ENCODE results near the gene SSX2IP. TPM values are rescaled to one million over a fixed set of nuclear protein-coding genes. Genes with fewer than 3 reads are reported as not detected.
A peak's percentile ranks its signal among the peaks of the same experiment; 100 is the strongest.

The SSX2IP gene
- total RNA-seq, 2 donors from 2014 or later: 4.1 to 10.7 TPM

DNA sequence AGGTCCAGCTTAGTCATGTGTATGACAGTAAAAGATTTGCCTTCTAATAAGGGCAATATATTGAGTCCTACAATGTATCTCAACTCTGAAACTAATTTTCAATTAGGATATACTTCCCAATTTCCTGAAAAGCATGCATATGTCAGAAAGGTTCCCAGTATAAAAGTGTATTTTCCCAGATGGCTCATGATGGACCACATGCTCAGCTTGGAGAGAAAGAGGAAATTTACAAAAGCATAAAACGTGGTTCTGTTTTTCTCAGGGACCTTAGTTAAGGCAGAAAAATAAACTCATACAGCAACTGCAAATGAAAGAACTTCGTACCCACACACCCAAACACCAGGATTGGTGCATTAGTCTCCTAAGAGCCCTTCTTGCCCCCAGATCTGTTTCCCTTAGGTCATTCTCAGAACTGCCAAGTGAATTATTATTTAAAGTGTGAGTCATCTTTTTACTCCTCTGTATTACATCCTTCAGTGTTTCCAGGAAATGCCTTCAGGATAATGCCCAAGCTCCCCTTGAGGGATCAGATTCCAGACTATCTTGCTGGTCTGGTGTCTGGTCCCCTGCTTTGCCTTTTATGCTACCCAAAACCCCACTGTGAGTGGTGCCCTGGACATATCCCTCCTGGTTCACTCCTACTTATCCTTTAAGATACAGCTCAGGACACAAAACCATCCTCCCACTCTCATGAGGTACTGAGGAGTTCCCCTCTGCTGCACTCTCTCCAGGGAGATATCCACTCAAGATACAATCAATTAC lies 57.4 kb downstream of the SSX2IP start:
- Mint-ChIP-seq H3K4me3 (no peak overlapping the region), H3K27ac (peak overlapping the region; percentile 52), H3K4me1 (peaks cover 5% of the 10 kb centered on the region), H3K27me3 (peaks cover 12% of the 10 kb centered on the region), H3K9me3 (no peaks in the 10 kb centered on the region), H3K36me3 (ENCODE audit: low read depth) (no peaks in the 10 kb centered on the region)
- ATAC-seq (replicated peaks): peak; percentile 80

DNA sequence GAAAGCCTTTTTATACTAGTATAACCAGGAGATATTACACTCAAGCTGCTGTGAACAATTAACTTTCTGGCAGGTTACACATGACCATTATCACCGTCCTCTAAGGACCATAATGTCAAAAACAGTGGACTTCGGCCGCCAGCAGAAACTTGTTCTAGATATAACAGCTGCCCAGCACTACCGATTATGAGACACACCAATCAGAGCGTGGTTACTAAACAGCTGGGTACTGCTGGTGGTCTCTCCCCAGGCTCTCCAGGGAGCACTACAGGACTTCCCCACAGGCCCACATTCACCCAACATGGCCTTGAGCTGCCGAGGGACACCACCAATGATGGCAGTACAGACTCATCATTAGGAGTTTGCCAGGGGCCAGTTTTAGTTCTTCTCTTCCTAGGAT lies 58.1 kb downstream of the SSX2IP start:
- no peaks in the 10 kb centered on the region for H3K36me3 Mint-ChIP-seq (ENCODE audit: low read depth)
- H3K27me3 Mint-ChIP-seq: peaks cover 12% of the 10 kb centered on the region
- H3K27ac Mint-ChIP-seq: no peak overlapping the region
- no peak overlapping the region for H3K4me3 Mint-ChIP-seq
- peaks cover 5% of the 10 kb centered on the region for H3K4me1 Mint-ChIP-seq
- no peaks in the 10 kb centered on the region for H3K9me3 Mint-ChIP-seq
- ATAC-seq (replicated peaks): no peak

DNA sequence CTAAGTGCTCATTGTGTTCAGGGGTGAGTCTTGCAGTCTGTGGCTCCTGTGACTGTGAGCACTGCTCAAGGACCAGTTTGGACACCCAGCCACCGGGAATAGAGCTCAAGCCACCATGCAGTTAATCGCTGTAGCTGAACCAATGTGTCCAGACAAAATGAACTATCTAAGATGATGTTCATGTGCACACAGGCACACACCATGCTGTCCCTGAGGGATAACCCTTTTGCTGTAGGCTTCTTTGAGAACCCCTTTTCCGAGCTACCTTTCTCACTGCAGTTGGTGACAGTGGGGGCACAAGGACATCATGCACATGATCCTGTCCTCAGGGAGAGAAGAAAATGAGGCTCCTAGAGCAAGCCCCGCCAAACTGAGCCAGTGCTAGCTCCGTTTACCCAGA lies 65.4 kb downstream of the SSX2IP start:
- no peaks in the 10 kb centered on the region for H3K27me3 Mint-ChIP-seq
- ATAC-seq (replicated peaks): no peak
- H3K27ac Mint-ChIP-seq: no peak overlapping the region
- H3K9me3 Mint-ChIP-seq: no peaks in the 10 kb centered on the region
- H3K4me1 Mint-ChIP-seq: peaks cover 7% of the 10 kb centered on the region
- no peaks in the 10 kb centered on the region for H3K36me3 Mint-ChIP-seq (ENCODE audit: low read depth)
- no peak overlapping the region for H3K4me3 Mint-ChIP-seq

DNA sequence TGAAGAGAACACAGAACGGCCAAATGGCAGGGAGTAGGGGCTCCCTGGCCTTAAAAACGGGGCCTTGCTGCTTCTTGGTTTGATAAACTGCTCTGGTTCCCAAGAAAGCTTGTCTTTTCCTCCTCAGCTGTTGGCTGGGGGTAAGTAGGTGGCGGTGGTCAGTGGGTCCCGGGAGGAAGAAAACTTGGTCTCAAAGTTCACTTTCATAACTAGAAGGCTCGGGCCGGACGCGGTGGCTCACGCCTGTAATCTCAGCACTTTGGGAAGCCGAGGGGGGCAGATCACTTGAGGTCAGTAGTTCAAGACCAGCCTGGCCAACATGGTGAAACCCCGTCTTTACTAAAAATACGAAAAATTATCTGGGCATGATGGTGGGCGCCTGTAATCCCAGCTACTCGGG lies 68.7 kb downstream of the SSX2IP start:
- no peak for ATAC-seq (replicated peaks)
- Mint-ChIP-seq H3K27ac (peak overlapping the region; percentile 98), H3K4me3 (peak overlapping the region; percentile 82), H3K4me1 (peaks cover 12% of the 10 kb centered on the region), H3K27me3 (no peaks in the 10 kb centered on the region), H3K36me3 (ENCODE audit: low read depth) (no peaks in the 10 kb centered on the region), H3K9me3 (no peaks in the 10 kb centered on the region)

DNA sequence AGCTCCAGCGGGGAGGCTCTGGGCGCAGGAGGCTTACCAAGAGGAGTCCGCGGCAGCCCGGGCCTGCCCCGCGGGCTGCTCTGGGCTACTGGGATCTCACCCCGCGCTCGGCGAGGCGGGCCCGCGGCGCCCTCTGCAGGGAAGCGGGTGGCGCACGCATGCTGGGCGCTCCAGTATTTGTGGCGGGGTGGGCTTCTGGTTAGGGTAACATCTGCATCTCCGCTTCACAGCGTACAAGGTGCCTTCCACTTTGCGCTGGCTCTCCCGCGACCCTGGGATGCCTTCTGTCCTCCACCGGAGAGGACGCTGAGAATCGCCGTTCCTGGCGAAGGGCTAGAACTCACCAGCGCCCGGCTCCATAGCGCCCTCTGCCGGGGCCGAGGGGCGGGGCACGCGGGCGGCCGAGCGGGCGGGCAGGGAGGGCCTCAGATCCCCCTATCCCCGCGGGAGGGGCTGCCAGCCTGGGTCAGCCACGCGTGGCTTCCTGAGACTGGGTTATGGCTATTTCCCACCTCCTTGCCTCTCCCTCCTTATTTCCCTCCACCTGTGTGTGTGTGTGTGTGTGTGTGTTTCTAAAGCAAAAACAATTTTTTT lies 69.4 kb downstream of the SSX2IP start:
- Mint-ChIP-seq H3K4me1 (peaks cover 12% of the 10 kb centered on the region), H3K9me3 (no peaks in the 10 kb centered on the region), H3K4me3 (peak overlapping the region; percentile 82), H3K36me3 (ENCODE audit: low read depth) (no peaks in the 10 kb centered on the region), H3K27ac (peak overlapping the region; percentile 98), H3K27me3 (no peaks in the 10 kb centered on the region)
- peak; percentile 82 for ATAC-seq (replicated peaks)

DNA sequence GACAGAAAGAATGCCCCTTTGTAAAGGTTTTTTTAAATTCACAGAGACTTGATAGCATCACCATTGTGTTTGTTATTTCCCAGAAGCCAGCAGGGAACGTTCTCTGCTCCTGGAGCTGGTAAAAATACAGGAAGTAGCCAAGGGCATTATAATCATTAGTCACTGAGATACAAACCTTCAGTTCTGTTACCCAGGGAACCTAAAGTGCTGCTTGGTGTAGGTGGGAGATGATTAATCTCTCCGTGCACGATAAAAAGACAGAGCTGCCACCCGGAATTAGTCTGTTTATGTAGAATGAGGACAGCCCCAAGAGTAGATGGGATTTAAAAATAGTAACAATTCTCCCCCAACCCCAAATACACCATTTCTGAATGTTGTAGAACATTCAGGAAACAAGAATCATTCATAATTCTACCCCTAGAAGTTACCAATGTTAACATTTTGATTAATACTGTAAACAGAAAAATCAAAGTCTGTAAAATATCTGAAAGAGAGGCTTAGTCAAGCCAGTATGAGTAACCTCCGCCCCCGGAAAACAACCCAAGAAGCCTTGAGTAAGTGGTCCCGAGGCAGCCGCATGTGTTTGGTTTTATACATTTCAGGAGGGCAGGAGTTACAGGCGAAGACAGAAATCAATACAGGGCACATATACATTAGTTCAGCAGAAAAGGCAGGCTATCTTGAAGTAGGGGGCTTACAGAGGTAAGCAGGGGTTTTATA lies 70.7 kb downstream of the SSX2IP start:
- H3K36me3 Mint-ChIP-seq (ENCODE audit: low read depth): no peaks in the 10 kb centered on the region
- H3K4me1 Mint-ChIP-seq: peaks cover 12% of the 10 kb centered on the region
- peak overlapping the region; percentile 82 for H3K4me3 Mint-ChIP-seq
- H3K9me3 Mint-ChIP-seq: peaks cover 3% of the 10 kb centered on the region
- H3K27ac Mint-ChIP-seq: peak overlapping the region; percentile 98
- ATAC-seq (replicated peaks): peak; percentile 80
- peaks cover 4% of the 10 kb centered on the region for H3K27me3 Mint-ChIP-seq

DNA sequence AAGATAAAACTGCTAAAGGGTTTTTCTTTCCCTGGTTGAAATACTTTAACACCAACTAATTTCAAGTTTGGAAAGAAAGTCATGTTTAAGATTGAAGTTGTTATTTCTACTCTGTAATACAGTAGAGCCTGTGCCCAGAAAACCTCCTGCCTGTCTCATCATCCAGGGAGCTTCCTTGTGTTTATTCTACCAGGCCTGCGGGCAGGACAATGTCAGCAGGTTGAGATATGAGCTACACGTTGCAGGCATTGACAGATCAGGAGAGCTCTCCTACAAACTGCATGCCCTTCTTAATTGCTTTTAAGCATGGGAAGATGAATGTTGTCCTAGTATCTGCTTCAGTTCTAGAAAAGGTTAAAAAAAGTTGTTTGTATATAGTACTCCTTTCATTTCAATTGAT lies 72.9 kb downstream of the SSX2IP start:
- ATAC-seq (replicated peaks): no peak
- Mint-ChIP-seq H3K36me3 (ENCODE audit: low read depth) (no peaks in the 10 kb centered on the region), H3K27me3 (peaks cover 7% of the 10 kb centered on the region), H3K4me3 (no peak overlapping the region), H3K4me1 (peaks cover 12% of the 10 kb centered on the region), H3K27ac (no peak overlapping the region), H3K9me3 (peaks cover 6% of the 10 kb centered on the region)

DNA sequence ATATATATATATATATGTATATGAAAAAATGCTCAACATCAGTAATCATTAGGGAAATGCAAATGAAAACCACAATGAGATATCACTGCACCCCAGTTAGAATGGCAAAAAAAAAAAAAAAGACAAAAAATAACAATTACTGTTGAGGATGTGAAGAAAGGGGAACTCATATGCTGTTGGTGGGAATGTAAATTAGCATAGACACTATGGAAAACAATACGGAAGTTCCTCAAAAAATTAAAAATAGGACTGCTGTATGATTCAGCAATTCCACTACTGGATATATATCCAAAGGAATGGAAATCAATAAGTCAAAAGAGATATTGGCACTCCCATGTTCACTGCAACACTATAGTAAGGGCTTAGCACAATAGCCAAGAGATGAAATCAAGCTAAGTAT lies 74.5 kb downstream of the SSX2IP start:
- Mint-ChIP-seq H3K4me1 (peaks cover 12% of the 10 kb centered on the region), H3K36me3 (ENCODE audit: low read depth) (no peaks in the 10 kb centered on the region), H3K4me3 (no peak overlapping the region), H3K27me3 (peaks cover 7% of the 10 kb centered on the region), H3K9me3 (peaks cover 6% of the 10 kb centered on the region), H3K27ac (no peak overlapping the region)
- no peak for ATAC-seq (replicated peaks)

DNA sequence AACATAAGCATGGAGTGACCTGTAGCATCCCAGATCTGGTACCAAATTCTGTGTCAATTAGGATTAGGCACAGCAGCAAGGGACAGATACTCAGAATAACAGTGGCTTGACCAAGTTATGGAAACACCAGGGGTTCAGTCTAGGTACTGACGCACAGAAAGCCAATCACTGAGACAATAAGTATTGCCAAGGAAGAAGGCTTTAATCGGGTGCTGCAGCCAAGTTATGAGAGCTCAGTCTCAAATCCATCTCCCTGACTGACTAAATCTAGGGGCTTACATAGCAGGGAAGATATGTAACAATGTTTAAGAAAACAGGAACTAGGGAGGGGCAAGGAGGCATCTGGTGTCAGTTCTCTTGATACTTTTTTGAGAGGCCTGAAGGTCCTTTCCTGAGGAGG lies 76.4 kb downstream of the SSX2IP start:
- no peak for ATAC-seq (replicated peaks)

DNA sequence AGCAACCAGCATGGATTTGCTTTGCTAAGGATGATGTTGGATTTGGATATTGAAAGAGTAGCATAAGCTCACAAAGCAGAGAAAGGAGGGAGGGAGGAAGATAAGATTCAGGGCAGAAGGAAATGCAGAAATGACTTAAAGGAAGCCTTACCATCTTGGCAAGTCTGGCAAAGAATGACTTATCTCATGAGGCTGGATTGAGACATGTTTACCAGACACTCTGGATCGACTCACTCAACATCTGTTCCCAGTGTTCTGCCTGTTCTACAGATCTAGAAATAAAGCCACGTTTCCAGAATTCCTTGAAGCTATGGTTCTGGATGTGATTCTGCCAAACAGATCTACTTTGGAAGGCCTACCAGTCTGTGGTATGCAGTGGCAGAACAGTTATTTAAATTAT lies 77.2 kb downstream of the SSX2IP start:
- Mint-ChIP-seq H3K27ac (no peak overlapping the region), H3K9me3 (peaks cover 6% of the 10 kb centered on the region), H3K4me3 (no peak overlapping the region), H3K36me3 (ENCODE audit: low read depth) (no peaks in the 10 kb centered on the region), H3K4me1 (no peaks in the 10 kb centered on the region), H3K27me3 (peaks cover 7% of the 10 kb centered on the region)
- ATAC-seq (replicated peaks): no peak

More for the DNA sequence above, 76.4 kb downstream of the SSX2IP start:
- H3K27me3 Mint-ChIP-seq: peaks cover 7% of the 10 kb centered on the region
- H3K36me3 Mint-ChIP-seq (ENCODE audit: low read depth): no peaks in the 10 kb centered on the region
- H3K27ac Mint-ChIP-seq: no peak overlapping the region
- H3K4me1 Mint-ChIP-seq: no peaks in the 10 kb centered on the region
- H3K4me3 Mint-ChIP-seq: no peak overlapping the region
- H3K9me3 Mint-ChIP-seq: peaks cover 6% of the 10 kb centered on the region

DNA sequence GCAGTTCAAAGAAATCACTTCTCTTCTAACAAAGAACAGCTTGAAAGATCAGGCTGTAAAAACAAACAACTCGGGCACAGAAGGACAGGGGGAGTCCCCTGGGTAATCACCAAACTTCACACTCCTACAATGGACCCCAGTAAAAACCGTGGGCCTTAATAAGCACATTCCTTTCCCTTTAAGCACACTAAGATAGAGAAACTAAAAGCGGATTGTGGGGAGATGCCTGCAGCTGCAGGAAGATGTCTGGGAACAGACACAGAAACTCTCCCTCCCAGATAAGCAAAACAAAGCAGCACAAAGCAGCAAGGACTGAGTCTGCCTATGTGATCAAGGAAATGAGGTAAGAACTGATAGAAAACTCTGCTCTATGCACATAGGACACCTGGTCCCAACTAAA lies 78.5 kb downstream of the SSX2IP start:
- no peaks in the 10 kb centered on the region for H3K36me3 Mint-ChIP-seq (ENCODE audit: low read depth)
- H3K27ac Mint-ChIP-seq: peak overlapping the region; percentile 53
- peak; percentile 37 for ATAC-seq (replicated peaks)
- H3K27me3 Mint-ChIP-seq: peaks cover 7% of the 10 kb centered on the region
- H3K4me3 Mint-ChIP-seq: no peak overlapping the region
- no peaks in the 10 kb centered on the region for H3K4me1 Mint-ChIP-seq
- peaks cover 7% of the 10 kb centered on the region for H3K9me3 Mint-ChIP-seq

DNA sequence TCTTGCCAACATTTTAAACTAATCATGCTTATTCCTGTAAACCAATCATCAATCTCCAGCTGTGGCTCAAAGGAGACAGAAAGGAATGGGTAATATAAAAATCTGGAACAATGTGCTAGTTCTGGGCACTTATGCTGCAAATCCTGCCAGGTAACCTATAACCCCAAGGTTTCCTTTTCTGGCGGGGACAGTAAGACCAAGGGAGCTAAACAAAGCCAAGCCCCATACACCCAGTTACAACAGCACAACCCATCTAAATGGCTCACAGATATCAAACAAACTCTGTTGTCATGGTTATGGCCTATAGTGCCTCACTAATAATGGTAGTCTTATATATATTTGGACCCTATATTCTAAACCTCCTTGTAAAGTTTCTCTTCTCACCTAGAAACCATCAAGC lies 79.2 kb downstream of the SSX2IP start:
- Mint-ChIP-seq H3K27ac (peak overlapping the region; percentile 53), H3K9me3 (peaks cover 14% of the 10 kb centered on the region), H3K4me1 (no peaks in the 10 kb centered on the region), H3K27me3 (peaks cover 11% of the 10 kb centered on the region), H3K4me3 (no peak overlapping the region), H3K36me3 (ENCODE audit: low read depth) (no peaks in the 10 kb centered on the region)
- ATAC-seq (replicated peaks): no peak

DNA sequence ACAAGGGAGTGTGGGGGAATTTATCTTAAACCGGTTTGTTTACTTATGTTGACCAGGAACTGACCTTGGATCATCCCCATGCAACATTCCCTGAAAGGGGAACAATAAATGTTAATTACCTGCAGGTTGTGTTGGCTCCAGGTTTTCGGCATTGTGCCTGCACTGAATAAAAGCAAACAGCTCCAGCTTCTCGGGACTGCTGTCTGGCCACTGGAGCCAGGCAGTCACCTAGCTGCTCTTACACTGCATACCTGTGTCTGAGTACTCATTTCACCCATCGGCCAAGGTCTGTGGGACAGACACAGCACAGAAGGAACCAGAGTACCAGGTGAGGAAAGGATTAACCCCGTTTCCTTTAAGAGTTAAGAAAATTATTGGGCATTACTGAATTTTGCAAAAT lies 83.3 kb downstream of the SSX2IP start:
- peaks cover 17% of the 10 kb centered on the region for H3K9me3 Mint-ChIP-seq
- no peaks in the 10 kb centered on the region for H3K36me3 Mint-ChIP-seq (ENCODE audit: low read depth)
- H3K4me1 Mint-ChIP-seq: no peaks in the 10 kb centered on the region
- no peak for ATAC-seq (replicated peaks)
- no peak overlapping the region for H3K4me3 Mint-ChIP-seq
- no peak overlapping the region for H3K27ac Mint-ChIP-seq
- H3K27me3 Mint-ChIP-seq: peaks cover 7% of the 10 kb centered on the region

DNA sequence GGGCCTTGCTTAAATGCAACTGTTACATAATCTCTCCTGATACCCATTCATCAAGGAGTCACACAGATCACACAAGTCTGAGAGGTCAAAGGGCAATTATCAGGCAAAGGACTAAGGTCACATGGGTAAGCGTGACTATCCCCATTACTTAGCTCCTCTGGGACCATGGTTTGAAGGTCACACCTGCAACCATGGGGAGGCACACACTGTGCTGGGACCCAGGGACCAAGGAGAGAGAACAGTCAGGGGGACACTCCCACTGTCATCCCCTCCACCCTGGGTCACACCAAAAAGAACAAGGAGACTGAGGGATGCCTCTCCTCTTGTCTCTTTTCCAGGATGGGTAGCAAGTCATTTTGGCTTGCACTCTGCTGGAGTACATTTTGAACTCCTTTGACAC lies 85.1 kb downstream of the SSX2IP start:
- H3K9me3 Mint-ChIP-seq: peaks cover 17% of the 10 kb centered on the region
- peaks cover under 1% of the 10 kb centered on the region for H3K4me1 Mint-ChIP-seq
- peaks cover 7% of the 10 kb centered on the region for H3K27me3 Mint-ChIP-seq
- H3K36me3 Mint-ChIP-seq (ENCODE audit: low read depth): no peaks in the 10 kb centered on the region
- no peak overlapping the region for H3K27ac Mint-ChIP-seq
- no peak overlapping the region for H3K4me3 Mint-ChIP-seq
- no peak for ATAC-seq (replicated peaks)
